HK-2 (cell line): Measurements from ENCODE around the gene C7orf25.
A peak's percentile ranks its signal among the peaks of the same experiment; 100 is the strongest.

Experiments used
- DNase-seq: peaks from one replicate; pipeline ENCODE4 v3.0.0-alpha.2; 2018; ENCODE audit not compliant: unreplicated experiment

Gene C7orf25

DNA sequence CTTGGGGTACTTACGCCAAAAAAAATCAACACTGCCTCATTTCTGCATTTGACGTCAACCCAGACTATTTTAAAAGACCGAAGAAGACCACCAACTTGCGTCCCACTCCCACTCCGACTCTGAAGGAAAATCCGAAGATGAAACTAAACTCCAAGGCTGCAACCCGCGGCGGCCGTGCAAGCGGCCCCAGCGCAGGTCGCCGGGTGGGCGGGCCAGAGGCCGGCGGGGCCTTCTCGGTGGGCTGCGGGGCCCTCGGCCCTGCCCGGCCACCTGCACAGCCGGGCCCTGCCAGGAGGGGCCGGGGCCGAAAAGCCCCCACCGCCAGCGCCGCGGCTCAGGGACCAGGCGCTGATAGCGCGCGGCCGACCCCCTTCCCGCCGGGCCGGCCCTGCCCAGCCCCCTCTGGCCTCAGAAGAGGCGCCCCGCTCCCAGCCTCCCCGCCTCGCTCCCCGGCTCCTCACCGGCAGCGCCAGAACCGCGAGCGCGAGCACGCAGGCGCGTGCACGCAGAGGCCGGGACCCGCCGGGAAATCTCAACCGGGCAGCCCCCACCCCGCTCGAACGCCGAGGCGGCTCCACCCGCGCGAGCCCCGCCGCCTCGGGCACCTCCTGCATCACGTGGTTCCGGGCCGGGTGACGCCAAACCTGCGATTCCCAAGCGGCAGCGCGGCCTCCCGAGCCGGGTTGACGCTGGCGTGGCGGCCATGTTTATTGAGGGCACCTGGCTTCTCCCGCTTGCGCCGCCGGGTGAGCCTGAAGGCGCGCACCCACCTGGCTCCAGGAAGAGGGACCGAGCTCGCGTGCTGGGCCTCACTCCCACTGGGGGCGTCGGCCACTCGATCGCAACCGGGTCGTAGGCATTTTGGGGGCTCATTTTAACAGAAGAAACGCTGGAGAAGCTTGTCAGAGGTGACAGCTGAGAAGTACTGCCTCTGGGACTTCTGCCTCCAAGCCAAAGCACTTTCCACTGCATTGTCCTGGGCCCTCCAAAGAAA lies at the start of gene C7orf25:
C7orf25 (minus strand) TSS at position 617 of the 994 bp plus-strand sequence. CDS start 1,170 bp downstream, outside the sequence.
- peak; percentile 96 for DNase-seq

GRCh38 chr7:42961170-42961569 lies 49.3 kb upstream of the C7orf25 start:
- DNase-seq: no peak

GRCh38 chr7:42960762-42961161 lies 48.9 kb upstream of the C7orf25 start:
- DNase-seq: no peak

- DNase-seq: no peak
Measured at GRCh38 chr7:42959549-42959948, 47.7 kb upstream of the C7orf25 start.

GRCh38 chr7:42956062-42956461 lies 44.2 kb upstream of the C7orf25 start:
- no peak for DNase-seq

GRCh38 chr7:42953994-42954393 lies 42.1 kb upstream of the C7orf25 start:
- DNase-seq: no peak

DNA sequence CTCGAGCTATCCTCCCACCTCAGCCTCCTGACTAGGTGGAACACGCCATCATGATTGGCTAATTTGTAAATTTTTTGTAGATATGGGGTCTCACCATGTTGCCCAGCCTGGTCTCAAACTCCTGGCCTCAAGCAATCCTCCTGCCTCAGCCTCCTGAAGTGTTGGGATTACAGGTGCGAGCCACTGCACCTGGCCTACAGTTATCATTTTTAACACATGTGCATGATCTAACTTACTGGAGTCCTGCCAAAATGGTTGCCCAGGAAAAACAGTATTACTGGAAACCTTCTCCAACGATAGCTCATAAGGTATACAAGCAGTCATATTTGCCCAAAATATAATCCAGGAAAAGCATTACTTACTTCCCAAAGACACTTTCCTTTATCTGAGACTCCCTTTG lies 40.5 kb upstream of the C7orf25 start:
- no peak for DNase-seq

- no peak for DNase-seq
Measured at GRCh38 chr7:42950417-42950816, 38.5 kb upstream of the C7orf25 start.

GRCh38 chr7:42947521-42947920 lies 35.7 kb upstream of the C7orf25 start:
- DNase-seq: no peak

GRCh38 chr7:42946627-42946950 lies 34.7 kb upstream of the C7orf25 start:
- DNase-seq: no peak

DNA sequence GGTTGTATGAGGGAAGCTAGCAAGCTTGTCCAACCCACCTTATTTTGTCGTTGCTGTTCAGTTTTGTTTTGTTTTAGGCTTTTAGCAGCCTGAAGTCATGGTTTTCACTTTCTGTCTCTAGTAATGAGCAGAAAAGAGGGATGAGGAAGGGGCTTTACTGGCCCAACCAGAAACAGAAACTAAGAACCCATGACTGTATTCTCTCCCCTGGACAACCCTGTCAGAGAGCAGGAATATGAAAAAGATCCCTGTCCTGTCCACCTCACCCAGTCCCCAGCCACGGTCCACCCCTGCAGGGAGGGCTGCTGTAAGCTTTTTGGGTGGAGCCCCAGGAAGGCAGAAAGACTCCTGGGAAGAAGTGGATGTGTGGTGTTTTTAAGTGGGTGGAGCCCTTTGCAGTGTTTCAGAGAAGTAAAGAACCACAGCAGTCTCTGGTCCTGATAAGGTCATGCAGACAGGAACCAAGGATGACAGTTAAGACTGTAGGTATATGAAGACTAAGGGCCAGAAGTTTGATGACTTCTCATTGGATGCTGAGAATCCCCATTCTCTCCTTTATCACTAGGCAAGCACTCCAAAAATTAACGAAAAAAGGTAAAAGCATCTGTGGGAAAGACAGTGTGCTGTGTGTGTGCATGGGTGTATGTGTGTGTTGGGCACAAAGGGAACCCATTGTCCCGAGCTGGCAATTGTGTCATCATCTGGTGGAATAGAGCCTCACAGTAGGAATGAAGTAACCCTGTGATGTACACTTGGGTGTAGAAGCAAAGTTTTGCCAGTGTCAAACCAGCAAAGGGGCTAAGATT lies 34.2 kb upstream of the C7orf25 start:
- no peak for DNase-seq

DNA sequence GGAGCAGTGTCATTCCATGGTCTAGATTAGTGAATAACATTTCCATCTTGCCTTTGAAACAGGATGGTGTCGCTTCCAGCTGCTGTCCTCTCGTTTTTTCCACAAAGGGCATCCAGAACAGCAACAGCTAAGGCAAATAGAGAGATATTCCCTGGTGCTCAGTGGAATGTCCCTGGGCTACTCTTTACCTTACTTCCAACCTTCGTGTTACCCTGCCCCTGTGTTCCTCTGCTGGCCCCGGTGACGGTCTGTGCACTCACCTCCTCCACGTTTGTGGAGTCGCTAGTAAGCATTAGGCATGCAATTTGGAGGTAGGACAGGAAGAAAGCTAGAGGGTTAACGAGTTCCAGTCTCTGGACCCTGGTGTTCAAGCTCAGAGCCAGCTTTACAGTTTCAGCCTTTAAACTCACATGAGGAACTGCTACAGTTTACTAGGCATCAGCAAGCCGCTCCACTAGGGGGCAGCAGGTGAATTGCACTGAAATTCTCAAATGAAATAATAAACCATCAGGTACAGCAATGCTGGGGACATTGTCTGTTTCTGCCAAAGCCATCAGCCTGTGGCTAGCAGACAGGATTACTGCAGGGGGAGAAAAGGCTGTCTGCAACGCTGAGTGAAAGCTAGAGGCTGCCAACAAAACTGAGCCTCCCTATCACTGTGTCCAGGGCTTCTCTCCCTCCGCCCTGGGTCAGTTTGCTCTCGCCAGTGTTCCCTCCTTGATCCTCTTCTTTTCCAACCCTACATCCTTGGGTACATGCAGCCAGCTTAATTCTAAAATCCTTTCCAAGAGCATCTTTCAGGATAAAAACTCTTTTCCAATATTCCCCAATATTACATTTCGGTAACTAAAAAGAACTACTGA lies 29.3 kb upstream of the C7orf25 start:
- peak; percentile 55 for DNase-seq

DNA sequence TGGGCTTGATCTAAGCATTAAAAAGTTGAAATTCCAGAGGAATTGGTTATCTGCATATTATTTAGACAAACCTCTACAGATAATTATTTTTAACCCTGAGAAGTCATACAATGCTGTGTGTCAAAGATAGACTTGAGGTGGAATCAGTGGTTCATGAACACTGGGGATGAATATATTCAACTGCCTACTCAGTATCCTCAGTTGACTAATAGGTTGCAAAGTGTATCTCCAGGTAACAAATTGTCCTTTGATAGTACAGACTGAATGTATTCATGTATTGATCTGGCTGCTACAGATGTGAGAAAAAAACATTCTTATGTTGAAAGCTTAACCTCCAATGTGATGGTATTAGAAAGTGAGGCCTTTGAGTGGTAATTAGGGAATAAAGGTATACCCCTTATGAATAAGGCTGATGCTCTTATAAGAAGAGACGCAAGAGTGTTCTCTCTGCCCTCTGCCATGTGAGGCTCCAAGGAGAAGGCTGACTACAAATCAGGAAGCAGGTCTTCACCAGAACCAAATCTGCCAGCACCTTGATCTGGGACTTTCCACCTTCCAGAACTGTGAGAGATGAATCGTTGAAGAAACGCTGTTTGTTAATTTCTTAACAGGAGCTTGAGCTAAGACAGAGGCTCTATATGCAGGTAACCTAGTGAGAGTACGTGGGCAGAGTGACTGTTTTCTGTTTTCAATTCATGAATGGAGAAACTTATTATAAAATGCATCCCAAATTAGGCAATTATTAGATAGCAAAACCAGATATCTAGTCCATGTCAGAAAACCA lies 27.8 kb upstream of the C7orf25 start:
- no peak for DNase-seq

- no peak for DNase-seq
Measured at GRCh38 chr7:42935861-42936260, 24.0 kb upstream of the C7orf25 start.

- no peak for DNase-seq
Measured at GRCh38 chr7:42934291-42934690, 22.4 kb upstream of the C7orf25 start.

- peak; percentile 21 for DNase-seq
Measured at GRCh38 chr7:42932811-42933591, 21.1 kb upstream of the C7orf25 start.

DNA sequence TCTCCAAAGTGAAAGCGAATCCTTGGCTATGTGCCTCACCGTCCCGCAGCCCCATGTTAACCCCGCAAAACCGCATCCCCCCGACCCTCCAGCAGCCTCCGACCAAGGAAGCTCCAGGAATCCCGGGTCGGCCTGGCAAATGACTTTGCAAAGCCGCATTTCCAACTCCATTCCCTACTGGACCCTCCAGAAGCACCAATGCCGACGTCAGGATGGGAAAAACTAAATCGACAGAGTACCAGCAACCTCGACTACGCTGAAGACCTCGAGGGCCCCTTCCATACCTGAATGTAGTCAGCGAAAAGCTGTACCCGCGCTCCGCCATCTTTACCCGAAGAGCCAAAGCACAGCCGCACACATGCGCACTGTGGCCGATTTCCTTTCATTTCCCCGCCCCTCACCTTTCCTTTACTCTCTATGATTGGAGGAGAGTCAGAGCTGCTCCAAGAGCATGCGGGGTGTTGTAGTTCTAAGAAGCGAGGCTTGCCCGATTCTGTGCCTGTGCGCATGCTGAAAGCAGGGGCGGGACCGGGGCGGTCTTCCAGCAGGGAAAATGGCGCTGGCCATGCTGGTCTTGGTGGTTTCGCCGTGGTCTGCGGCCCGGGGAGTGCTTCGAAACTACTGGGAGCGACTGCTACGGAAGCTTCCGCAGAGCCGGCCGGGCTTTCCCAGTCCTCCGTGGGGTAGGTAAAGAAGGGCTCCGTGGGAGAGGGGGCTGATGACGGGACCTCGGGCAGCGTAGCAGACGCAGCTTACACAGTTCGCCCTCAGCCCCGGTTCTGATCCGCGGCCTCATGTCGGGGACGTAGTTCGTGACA lies 20.2 kb upstream of the C7orf25 start, which contains the start of the genes MRPL32 and PSMA2:
MRPL32 (plus strand) TSS at position 543 of the 818 bp plus-strand sequence; CDS start at position 554, 11 bp downstream.
PSMA2 (minus strand) TSS at position 341 of the 818 bp plus-strand sequence; CDS start at position 325, 16 bp downstream.
- peak; percentile 94 for DNase-seq

DNA sequence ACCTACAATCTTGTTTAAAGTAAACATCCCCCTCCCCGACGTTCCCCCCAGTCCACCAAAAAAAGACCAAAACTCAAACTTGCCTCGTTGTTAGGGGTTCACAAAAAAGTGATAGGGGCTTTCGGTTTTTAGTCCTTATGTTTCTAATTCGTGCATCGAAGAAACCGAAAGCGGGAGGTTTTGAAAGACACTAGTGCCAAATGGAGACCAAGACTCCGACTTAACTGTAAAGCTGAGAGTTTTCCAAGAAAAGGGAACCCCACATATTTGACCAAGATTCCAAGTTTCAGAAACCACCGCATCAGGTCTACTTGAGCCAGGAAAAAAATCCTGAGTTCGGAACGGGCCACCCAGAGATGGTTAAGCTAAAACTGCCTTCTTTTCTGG lies 19.6 kb upstream of the C7orf25 start:
- no peak for DNase-seq

- DNase-seq: no peak
Measured at GRCh38 chr7:42930889-42931288, 19.0 kb upstream of the C7orf25 start.
